ENCODE measurements around the gene ZNF22.

ZNF22 gene

GRCh38 chr10:44973323-44974081 lies 27.2 kb upstream of the ZNF22 start:
- no peak overlapping the region for H3K27ac ChIP-seq (ENCODE audit: low read depth, low read length, severe bottlenecking)
- H3K4me1 ChIP-seq (ENCODE audit: control insufficient read depth, insufficient read depth, low read length, poor library complexity, severe bottlenecking) = peaks cover 40% of the 10 kb centered on the region
- H3K9me3 ChIP-seq (ENCODE audit: control insufficient read depth, low read length) = no peaks in the 10 kb centered on the region
- 58 to 69% methylated on average over 11 to 15 of the region's 18 CpGs for WGBS, 2 experiments (ENCODE audit: insufficient coverage in 2 of 2)
- H3K4me3 ChIP-seq (ENCODE audit: extremely low read depth, insufficient read depth, low read length, poor library complexity, severe bottlenecking) = no peak overlapping the region
- peaks cover 17% of the 10 kb centered on the region for H3K36me3 ChIP-seq (ENCODE audit: control insufficient read depth, insufficient read depth, low read length)

- no peaks in the 10 kb centered on the region for H3K9me3 ChIP-seq (ENCODE audit: control insufficient read depth, low read length)
- peaks cover 17% of the 10 kb centered on the region for H3K36me3 ChIP-seq (ENCODE audit: control insufficient read depth, insufficient read depth, low read length)
- 38 to 49% methylated on average over 5 to 7 of the region's 7 CpGs for WGBS, 2 experiments (ENCODE audit: insufficient coverage in 2 of 2)
- peaks cover 45% of the 10 kb centered on the region for H3K4me1 ChIP-seq (ENCODE audit: control insufficient read depth, insufficient read depth, low read length, poor library complexity, severe bottlenecking)
- H3K4me3 ChIP-seq (ENCODE audit: extremely low read depth, insufficient read depth, low read length, poor library complexity, severe bottlenecking) = peak overlapping the region; percentile 18
- H3K27ac ChIP-seq (ENCODE audit: low read depth, low read length, severe bottlenecking) = no peak overlapping the region
These were observed 26.6 kb upstream of the ZNF22 start for GRCh38 chr10:44974082-44974627.

DNA sequence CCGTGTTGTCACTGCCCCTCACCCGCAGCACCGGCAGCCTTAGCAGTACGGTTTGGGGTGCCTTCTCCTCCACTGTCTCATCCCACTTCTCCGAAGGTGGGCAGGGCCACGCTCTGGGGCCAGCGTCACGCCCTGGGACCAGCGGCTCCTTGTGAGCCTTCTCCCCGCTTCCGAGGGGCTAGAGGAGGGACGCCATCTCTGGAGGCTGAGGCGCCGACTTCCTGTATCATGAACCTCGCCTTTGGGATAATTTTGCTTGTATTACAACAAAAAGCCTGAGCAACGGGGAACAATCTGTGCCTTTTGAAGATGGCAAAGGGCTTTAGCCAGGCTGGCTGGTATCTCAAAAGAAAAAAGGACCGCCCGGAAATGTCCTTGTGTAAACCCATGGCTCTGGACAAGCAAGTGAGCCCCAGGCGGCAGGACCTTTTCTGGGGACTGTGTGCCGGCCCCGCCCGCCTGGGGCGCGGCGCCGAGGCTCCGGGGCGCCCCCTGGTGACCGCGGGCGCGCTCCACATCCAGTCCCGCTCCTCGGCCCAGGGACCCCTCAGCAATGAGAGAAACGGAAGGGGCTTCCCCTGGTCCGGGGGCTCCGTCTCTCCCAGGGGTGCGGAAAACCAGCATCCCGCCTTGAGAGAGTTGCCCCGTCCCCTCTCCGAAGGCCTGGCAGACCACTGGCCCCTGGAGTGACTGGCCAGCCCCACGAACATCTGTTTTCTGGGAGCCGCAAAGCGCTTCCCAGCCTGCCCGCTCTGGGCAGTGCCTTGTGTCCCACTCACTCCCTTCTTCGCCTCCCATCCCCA lies 25.9 kb upstream of the ZNF22 start:
- H3K36me3 ChIP-seq (ENCODE audit: control insufficient read depth, insufficient read depth, low read length) = peaks cover 17% of the 10 kb centered on the region
- no peaks in the 10 kb centered on the region for H3K9me3 ChIP-seq (ENCODE audit: control insufficient read depth, low read length)
- peaks cover 51% of the 10 kb centered on the region for H3K4me1 ChIP-seq (ENCODE audit: control insufficient read depth, insufficient read depth, low read length, poor library complexity, severe bottlenecking)
- WGBS, 2 experiments (ENCODE audit: insufficient coverage in 2 of 2) = 6 to 7% methylated on average over 40 to 43 of the region's 46 CpGs
- peak overlapping the region; percentile 18 for H3K4me3 ChIP-seq (ENCODE audit: extremely low read depth, insufficient read depth, low read length, poor library complexity, severe bottlenecking)
- H3K27ac ChIP-seq (ENCODE audit: low read depth, low read length, severe bottlenecking) = peak overlapping the region; percentile 73

DNA sequence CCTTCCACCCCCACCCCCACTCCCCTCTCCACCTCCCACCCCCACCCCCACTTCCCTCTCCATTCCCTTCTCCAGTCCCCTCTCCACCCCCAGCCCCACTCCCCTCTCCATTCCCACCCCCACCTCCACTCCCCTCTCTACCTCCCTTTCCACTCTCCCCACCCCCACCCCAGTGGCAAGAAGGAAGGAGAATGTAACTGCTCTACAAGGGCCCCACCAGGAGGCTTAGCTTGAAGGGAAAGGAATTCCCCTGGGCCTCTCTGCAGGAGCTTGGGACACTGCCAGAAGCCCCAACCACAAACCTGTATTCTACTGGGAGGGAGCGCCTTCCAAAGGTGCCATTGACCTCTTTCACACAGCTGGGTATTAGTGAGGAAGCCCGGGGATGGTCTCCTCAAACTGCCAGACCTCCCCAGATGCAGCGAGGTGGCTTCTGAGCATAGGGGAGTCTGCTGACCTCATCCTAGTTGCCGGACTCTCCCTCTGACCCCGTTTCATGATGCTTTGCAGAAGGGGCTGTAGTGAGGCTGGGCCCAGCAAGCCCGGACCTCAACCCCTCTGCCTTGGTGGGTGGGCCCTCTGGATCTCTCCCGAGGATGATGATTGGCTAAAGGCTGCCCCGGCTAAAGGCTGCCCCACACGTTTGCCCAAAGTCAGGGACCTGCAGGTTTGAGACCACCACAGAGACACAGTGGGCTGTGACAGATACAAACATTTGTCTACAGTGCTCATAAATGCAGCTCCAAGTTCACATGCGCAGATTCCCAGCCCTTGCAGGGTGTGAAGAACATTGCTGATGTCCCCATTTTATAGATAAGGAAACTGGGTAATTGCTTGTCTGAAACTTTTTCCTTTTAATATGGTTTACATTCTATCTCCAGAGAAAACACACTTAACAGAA lies 25.0 kb upstream of the ZNF22 start:
- WGBS, 2 experiments (ENCODE audit: insufficient coverage in 2 of 2) = 14 to 20% methylated on average over 6 to 9 of the region's 10 CpGs
- Histone ChIP-seq H3K27ac (ENCODE audit: low read depth, low read length, severe bottlenecking) (peak overlapping the region; percentile 79), H3K4me1 (ENCODE audit: control insufficient read depth, insufficient read depth, low read length, poor library complexity, severe bottlenecking) (peaks cover 60% of the 10 kb centered on the region), H3K36me3 (ENCODE audit: control insufficient read depth, insufficient read depth, low read length) (peaks cover 14% of the 10 kb centered on the region), H3K9me3 (ENCODE audit: control insufficient read depth, low read length) (no peaks in the 10 kb centered on the region), H3K4me3 (ENCODE audit: extremely low read depth, insufficient read depth, low read length, poor library complexity, severe bottlenecking) (peak overlapping the region; percentile 18)

DNA sequence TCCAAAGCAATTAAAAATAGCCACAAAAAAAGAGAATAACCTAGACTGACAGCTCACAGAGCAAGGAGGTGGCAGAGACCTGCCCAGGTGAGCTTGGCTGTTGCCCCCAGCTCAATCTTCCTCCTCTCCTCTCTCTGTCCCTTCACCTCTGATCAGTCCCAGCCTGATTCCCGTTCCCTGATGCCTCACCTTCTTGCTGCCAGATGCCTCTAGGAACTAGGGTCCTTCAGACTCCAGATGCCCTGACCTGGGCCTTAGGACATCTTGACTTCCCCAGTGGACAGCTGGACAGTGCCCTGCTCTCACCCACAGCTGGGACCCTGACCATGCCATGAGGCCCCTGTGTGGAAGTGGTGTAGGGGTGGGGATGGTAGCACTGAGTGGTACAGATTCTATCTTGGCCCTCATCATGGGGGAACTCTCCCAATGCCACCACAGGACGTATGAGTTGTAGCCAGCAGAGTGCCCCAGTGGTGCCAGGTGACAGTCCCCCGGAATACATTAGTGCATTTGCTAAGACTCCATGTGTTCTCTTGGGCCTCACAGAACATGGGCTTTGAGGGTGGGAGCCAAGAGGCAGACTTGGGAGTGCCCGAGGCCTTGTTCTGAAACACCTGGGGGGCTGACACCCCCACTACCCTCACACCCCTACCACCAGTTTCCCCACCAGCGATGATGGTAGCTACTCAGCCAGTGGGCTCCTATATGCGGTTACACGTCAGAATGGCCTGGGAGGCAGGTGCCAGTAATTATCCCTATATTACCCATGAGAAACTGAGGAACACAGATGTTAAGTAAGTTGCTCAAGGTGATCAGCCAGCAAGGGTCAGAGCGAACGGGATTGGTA lies 24.1 kb upstream of the ZNF22 start:
- Histone ChIP-seq H3K4me1 (ENCODE audit: control insufficient read depth, insufficient read depth, low read length, poor library complexity, severe bottlenecking) (peaks cover 66% of the 10 kb centered on the region), H3K4me3 (ENCODE audit: extremely low read depth, insufficient read depth, low read length, poor library complexity, severe bottlenecking) (peak overlapping the region; percentile 1), H3K27ac (ENCODE audit: low read depth, low read length, severe bottlenecking) (no peak overlapping the region), H3K36me3 (ENCODE audit: control insufficient read depth, insufficient read depth, low read length) (peaks cover 10% of the 10 kb centered on the region), H3K9me3 (ENCODE audit: control insufficient read depth, low read length) (no peaks in the 10 kb centered on the region)
- WGBS, 2 experiments (ENCODE audit: insufficient coverage in 2 of 2) = 87 to 88% methylated on average over 6 to 7 of the region's 9 CpGs

- Histone ChIP-seq H3K27ac (ENCODE audit: low read depth, low read length, severe bottlenecking) (no peak overlapping the region), H3K36me3 (ENCODE audit: control insufficient read depth, insufficient read depth, low read length) (peaks cover 10% of the 10 kb centered on the region)
These were observed 23.2 kb upstream of the ZNF22 start for GRCh38 chr10:44977287-44978212.

GRCh38 chr10:44978213-44978569 lies 22.5 kb upstream of the ZNF22 start:
- peaks cover 78% of the 10 kb centered on the region for H3K4me1 ChIP-seq (ENCODE audit: control insufficient read depth, insufficient read depth, low read length, poor library complexity, severe bottlenecking)
- H3K27ac ChIP-seq (ENCODE audit: low read depth, low read length, severe bottlenecking) = peak overlapping the region; percentile 76
- 82 to 93% methylated on average over 2 to 3 of the region's 4 CpGs for WGBS, 2 experiments (ENCODE audit: insufficient coverage in 2 of 2)

More at GRCh38 chr10:44977287-44978212, 23.2 kb upstream of the ZNF22 start:
- 82 to 90% methylated on average over 22 of the region's 25 CpGs for WGBS, 2 experiments (ENCODE audit: insufficient coverage in 2 of 2)
- Histone ChIP-seq H3K4me3 (ENCODE audit: extremely low read depth, insufficient read depth, low read length, poor library complexity, severe bottlenecking) (peak overlapping the region; percentile 36), H3K4me1 (ENCODE audit: control insufficient read depth, insufficient read depth, low read length, poor library complexity, severe bottlenecking) (peaks cover 74% of the 10 kb centered on the region), H3K9me3 (ENCODE audit: control insufficient read depth, low read length) (no peaks in the 10 kb centered on the region)

GRCh38 chr10:44978570-44979280 lies 22.0 kb upstream of the ZNF22 start, which contains the start of gene DEPP1:
DEPP1 (minus strand) TSS chr10:44978809; CDS start chr10:44978030, 779 bp downstream.
- WGBS, 2 experiments (ENCODE audit: insufficient coverage in 2 of 2) = 24 to 31% methylated on average over 7 to 11 of the region's 12 CpGs
- H3K4me1 ChIP-seq (ENCODE audit: control insufficient read depth, insufficient read depth, low read length, poor library complexity, severe bottlenecking) = peaks cover 78% of the 10 kb centered on the region
- peak within 1 kb of the TSS; percentile 36 for H3K4me3 ChIP-seq (ENCODE audit: extremely low read depth, insufficient read depth, low read length, poor library complexity, severe bottlenecking)
- no peaks in the 10 kb centered on the region for H3K9me3 ChIP-seq (ENCODE audit: control insufficient read depth, low read length)
- peak within 1 kb of the TSS; percentile 76 for H3K27ac ChIP-seq (ENCODE audit: low read depth, low read length, severe bottlenecking)
- H3K36me3 ChIP-seq (ENCODE audit: control insufficient read depth, insufficient read depth, low read length) = peaks cover 10% of the 10 kb centered on the region

More at GRCh38 chr10:44978213-44978569, 22.5 kb upstream of the ZNF22 start:
- H3K9me3 ChIP-seq (ENCODE audit: control insufficient read depth, low read length) = no peaks in the 10 kb centered on the region
- peaks cover 10% of the 10 kb centered on the region for H3K36me3 ChIP-seq (ENCODE audit: control insufficient read depth, insufficient read depth, low read length)
- peak overlapping the region; percentile 36 for H3K4me3 ChIP-seq (ENCODE audit: extremely low read depth, insufficient read depth, low read length, poor library complexity, severe bottlenecking)
